IPS-18a (cell line): ENCODE results near the gene C2CD4C.

ENCODE experiments used
- H3K27ac ChIP-seq: one replicate; pipeline ENCODE4 v1.5.1; 2013; ENCODE audit warnings: low read length
- H3K27me3 ChIP-seq: one replicate; pipeline ENCODE4 v1.6.1; 2013; ENCODE audit warnings: mild to moderate bottlenecking, low read length; ENCODE audit not compliant: control insufficient read depth, insufficient read depth
- H3K36me3 ChIP-seq: one replicate; pipeline ENCODE4 v1.6.1; 2013; ENCODE audit warnings: low read depth, low read length; ENCODE audit not compliant: control insufficient read depth
- H3K4me1 ChIP-seq: one replicate; pipeline ENCODE4 v1.6.1; 2013; ENCODE audit warnings: low read depth, low read length; ENCODE audit not compliant: control insufficient read depth
- H3K4me3 ChIP-seq: one replicate; pipeline ENCODE4 v1.5.1; 2013; ENCODE audit warnings: low read length
- H3K9ac ChIP-seq: one replicate; pipeline ENCODE4 v1.6.1; 2013; ENCODE audit warnings: mild to moderate bottlenecking, low read length, moderate library complexity
- H3K9me3 ChIP-seq: one replicate; pipeline ENCODE4 v1.6.1; 2013; ENCODE audit warnings: low read depth, low read length; ENCODE audit not compliant: control insufficient read depth

C2CD4C gene

GRCh38 chr19:410243-410781 is 1.4 kb upstream of the C2CD4C start:
- peaks cover 14% of the 10 kb centered on the region for H3K27me3 ChIP-seq
- no peak overlapping the region for H3K4me3 ChIP-seq
- no peak overlapping the region for H3K27ac ChIP-seq

DNA sequence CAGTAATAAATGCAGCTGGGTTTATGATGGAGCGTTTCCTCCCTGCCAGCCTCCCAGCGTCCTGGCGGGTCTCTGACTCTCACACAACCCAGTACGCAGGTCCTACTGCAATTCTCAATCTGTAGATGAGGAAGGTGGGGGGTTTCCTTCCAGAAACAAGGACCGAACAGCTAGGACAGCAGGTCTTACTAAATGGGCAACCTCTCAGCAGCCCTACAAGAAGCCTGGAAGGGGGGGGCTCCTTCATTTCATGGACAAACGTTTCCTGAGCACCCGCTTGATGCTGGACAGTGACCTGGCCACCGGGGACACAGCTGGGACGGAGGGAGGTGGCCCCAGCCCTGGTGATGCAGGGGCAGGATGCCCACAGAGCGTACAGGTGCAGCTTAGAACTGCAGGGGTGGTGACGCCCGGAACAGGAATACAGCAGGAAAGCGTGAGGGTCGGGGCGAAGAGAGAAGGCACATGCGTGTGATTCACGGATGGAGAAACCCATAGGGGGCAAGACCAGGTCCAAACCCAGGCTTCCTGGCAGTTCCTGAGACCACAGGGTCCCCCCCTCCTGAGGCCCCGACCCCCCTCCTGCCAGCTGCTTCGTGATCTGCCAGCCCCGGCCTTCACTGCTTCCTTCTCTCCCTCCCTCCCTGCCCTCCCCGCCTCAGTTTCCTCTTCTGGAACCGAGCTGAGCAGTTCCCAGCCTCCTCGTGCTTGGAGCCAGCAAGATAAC is 732 bp upstream of the C2CD4C start:
- no peak overlapping the region for H3K27ac ChIP-seq
- H3K9ac ChIP-seq, result no peak overlapping the region
- no peaks in the 10 kb centered on the region for H3K36me3 ChIP-seq
- H3K4me1 ChIP-seq, result peaks cover 12% of the 10 kb centered on the region
- H3K27me3 ChIP-seq, result peaks cover 14% of the 10 kb centered on the region
- no peaks in the 10 kb centered on the region for H3K9me3 ChIP-seq
- peak overlapping the region; percentile 53 for H3K4me3 ChIP-seq

More at GRCh38 chr19:410243-410781, 1.4 kb upstream of the C2CD4C start:
- Histone ChIP-seq H3K4me1 (peaks cover 12% of the 10 kb centered on the region), H3K9me3 (no peaks in the 10 kb centered on the region), H3K36me3 (no peaks in the 10 kb centered on the region), H3K9ac (no peak overlapping the region)

DNA sequence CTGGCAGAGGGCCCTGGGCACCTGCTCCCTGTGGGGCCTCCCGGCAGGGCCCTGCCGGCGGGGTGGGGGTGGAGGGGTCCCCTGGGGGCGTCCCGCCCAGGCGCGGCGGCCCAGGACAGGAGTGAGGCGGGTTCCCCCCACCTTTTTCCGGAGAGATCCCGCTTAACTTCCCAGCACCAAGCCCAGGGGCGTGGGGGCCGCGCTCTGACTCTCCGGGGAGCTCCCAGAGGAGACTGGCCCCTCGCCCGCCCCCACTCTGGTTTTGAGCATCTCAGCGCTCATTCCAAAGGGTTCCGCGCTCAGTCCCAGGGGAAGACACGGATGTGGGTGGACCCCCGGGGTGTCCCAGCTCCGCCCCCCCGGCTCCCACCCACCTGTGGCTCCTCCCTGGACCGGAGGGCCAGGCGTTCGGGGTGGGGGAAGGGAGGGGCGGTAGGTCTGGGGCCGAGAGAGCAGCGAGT is 476 bp downstream of the C2CD4C start:
- Histone ChIP-seq H3K9ac (peak overlapping the region; percentile 36), H3K4me3 (peak overlapping the region; percentile 53), H3K36me3 (no peaks in the 10 kb centered on the region), H3K9me3 (no peaks in the 10 kb centered on the region), H3K27ac (no peak overlapping the region), H3K4me1 (peaks cover 12% of the 10 kb centered on the region), H3K27me3 (peaks cover 14% of the 10 kb centered on the region)

GRCh38 chr19:407511-408440 is 1.2 kb downstream of the C2CD4C start:
- H3K4me3 ChIP-seq, result peak overlapping the region; percentile 53
- no peaks in the 10 kb centered on the region for H3K36me3 ChIP-seq
- peaks cover 11% of the 10 kb centered on the region for H3K4me1 ChIP-seq
- H3K27me3 ChIP-seq, result peaks cover 14% of the 10 kb centered on the region
- H3K9me3 ChIP-seq, result no peaks in the 10 kb centered on the region
- no peak overlapping the region for H3K9ac ChIP-seq
- H3K27ac ChIP-seq, result no peak overlapping the region

GRCh38 chr19:406971-407510 is 1.9 kb downstream of the C2CD4C start:
- Histone ChIP-seq H3K4me3 (no peak overlapping the region), H3K9me3 (no peaks in the 10 kb centered on the region), H3K36me3 (no peaks in the 10 kb centered on the region), H3K9ac (no peak overlapping the region), H3K4me1 (peaks cover 4% of the 10 kb centered on the region), H3K27ac (no peak overlapping the region), H3K27me3 (peaks cover 14% of the 10 kb centered on the region)

- no peaks in the 10 kb centered on the region for H3K36me3 ChIP-seq
- H3K4me1 ChIP-seq, result peaks cover 4% of the 10 kb centered on the region
- no peak overlapping the region for H3K4me3 ChIP-seq
- H3K9me3 ChIP-seq, result no peaks in the 10 kb centered on the region
- H3K9ac ChIP-seq, result no peak overlapping the region
- no peak overlapping the region for H3K27ac ChIP-seq
- peaks cover 14% of the 10 kb centered on the region for H3K27me3 ChIP-seq
Observed at GRCh38 chr19:406135-406781, 2.7 kb downstream of the C2CD4C start.

GRCh38 chr19:405121-405965 is 3.6 kb downstream of the C2CD4C start:
- Histone ChIP-seq H3K27me3 (peaks cover 12% of the 10 kb centered on the region), H3K36me3 (no peaks in the 10 kb centered on the region), H3K4me3 (no peak overlapping the region), H3K4me1 (peaks cover 4% of the 10 kb centered on the region), H3K9ac (no peak overlapping the region), H3K27ac (no peak overlapping the region), H3K9me3 (no peaks in the 10 kb centered on the region)

DNA sequence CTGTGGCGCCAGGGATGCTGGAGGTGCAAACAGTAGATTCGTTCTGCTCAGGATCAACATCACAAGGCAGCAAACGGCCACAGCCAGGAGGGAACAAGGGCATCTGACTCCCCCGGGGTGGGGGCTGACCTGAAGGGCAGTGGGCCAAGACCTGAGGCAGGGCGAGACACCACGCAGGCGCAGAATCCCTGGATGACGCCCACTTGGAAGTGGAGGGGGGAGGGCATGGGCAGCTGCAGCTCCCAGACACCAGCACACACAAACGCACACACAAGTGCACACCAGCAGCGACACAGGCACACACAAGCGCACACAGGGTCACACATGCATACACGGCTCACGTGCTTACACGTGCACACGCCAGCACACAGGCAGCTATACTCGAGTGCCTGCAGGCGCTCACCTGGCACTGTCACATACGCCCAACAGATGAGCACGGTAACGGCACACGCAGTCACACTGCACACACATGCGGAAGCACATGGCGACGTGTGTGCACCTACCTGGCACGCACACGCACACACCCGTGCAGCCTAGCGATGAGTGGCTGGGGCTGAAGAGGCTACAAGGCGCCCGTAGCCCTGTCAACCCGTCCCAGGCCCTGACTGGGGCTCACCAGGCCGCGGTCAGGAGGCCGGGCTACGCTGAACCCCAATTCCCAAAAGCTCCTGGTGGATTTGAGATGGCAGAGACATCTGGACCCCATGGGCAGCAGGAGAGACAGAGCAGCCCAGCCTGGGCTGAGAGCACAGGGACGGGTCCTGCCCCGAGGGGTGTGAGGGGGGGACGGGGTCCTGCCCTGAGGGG is 5.5 kb downstream of the C2CD4C start:
- H3K27me3 ChIP-seq, result no peaks in the 10 kb centered on the region

GRCh38 chr19:402786-403185 is 6.2 kb downstream of the C2CD4C start:
- Histone ChIP-seq H3K27me3 (no peaks in the 10 kb centered on the region), H3K9ac (no peak overlapping the region), H3K4me1 (no peaks in the 10 kb centered on the region), H3K4me3 (no peak overlapping the region), H3K27ac (no peak overlapping the region), H3K36me3 (no peaks in the 10 kb centered on the region), H3K9me3 (no peaks in the 10 kb centered on the region)

More for the DNA sequence above, 5.5 kb downstream of the C2CD4C start:
- Histone ChIP-seq H3K9ac (no peak overlapping the region), H3K36me3 (no peaks in the 10 kb centered on the region), H3K27ac (no peak overlapping the region), H3K4me3 (no peak overlapping the region), H3K9me3 (no peaks in the 10 kb centered on the region), H3K4me1 (no peaks in the 10 kb centered on the region)
